ENCODE measurements around the gene TRIM59. TPM values are rescaled to one million over a fixed set of nuclear protein-coding genes. Genes with fewer than 3 reads are reported as not detected.

The TRIM59 gene
- total RNA-seq, 4 donors from 2014 or later, result 0.13 to 0.55 (median 0.46) TPM

- Histone ChIP-seq H3K27me3 (no peaks in the 10 kb centered on the region), H3K36me3 (no peaks in the 10 kb centered on the region), H3K4me3 (no peak overlapping the region), H3K9me3 (no peaks in the 10 kb centered on the region), H3K4me1 (no peaks in the 10 kb centered on the region), H3K27ac (no peak overlapping the region)
- DNase-seq (no peak), ATAC-seq (no peak)
- intact Hi-C loops (cut with DNase I; ENCODE audit: low total_unique reads), result no loop called here
- TF ChIP-seq CTCF (IDR thresholded peaks at IDR 0.05 in 4 of 5, conservative IDR thresholded peaks at IDR 0.05 in 1 of 5) (no peak), POLR2A (IDR thresholded peaks at IDR 0.05) (no peak)
- in situ Hi-C loops (cut with MboI; ENCODE audit: low sequenced_read_pairs in 4 of 4), result no loop called here
Observed at GRCh38 chr3:160482796-160483195, 33.2 kb upstream of the TRIM59 start.

DNA sequence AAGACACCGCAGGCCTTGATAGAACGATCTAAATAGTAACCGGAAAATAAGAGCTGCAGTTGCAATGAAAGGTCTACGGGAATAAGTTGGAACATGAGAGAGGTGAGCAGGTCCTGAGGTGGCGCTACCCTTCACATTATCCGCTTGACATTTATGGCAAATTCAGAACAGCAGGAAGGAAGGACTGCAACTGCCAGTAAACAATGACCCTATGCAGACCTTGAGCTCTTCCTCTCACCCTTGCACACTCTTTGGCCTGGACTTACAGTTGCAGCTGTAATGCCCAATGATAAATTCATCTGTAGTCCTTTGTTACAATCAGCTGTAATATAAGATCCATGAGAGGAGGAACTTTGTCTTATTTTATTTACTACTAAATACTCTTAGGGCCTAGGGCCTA lies 32.3 kb upstream of the TRIM59 start:
- H3K4me3 ChIP-seq, result no peak overlapping the region
- H3K27ac ChIP-seq, result no peak overlapping the region
- no peaks in the 10 kb centered on the region for H3K9me3 ChIP-seq
- no peaks in the 10 kb centered on the region for H3K4me1 ChIP-seq
- H3K27me3 ChIP-seq, result no peaks in the 10 kb centered on the region
- ATAC-seq, result no peak
- intact Hi-C loops (cut with DNase I; ENCODE audit: low total_unique reads) (no loop called here), in situ Hi-C loops (cut with MboI; ENCODE audit: low sequenced_read_pairs in 4 of 4) (no loop called here)
- H3K36me3 ChIP-seq, result no peaks in the 10 kb centered on the region
- no peak for TF ChIP-seq CTCF (IDR thresholded peaks at IDR 0.05 in 4 of 5, conservative IDR thresholded peaks at IDR 0.05 in 1 of 5)
- TF ChIP-seq POLR2A (IDR thresholded peaks at IDR 0.05), result no peak
- DNase-seq, result no peak

- no peaks in the 10 kb centered on the region for H3K27me3 ChIP-seq
- in situ Hi-C loops (cut with MboI; ENCODE audit: low sequenced_read_pairs in 4 of 4), result no loop called here
- no peaks in the 10 kb centered on the region for H3K36me3 ChIP-seq
- H3K27ac ChIP-seq, result no peak overlapping the region
- no peak overlapping the region for H3K4me3 ChIP-seq
- H3K9me3 ChIP-seq, result no peaks in the 10 kb centered on the region
- intact Hi-C loops (cut with DNase I; ENCODE audit: low total_unique reads), result no loop called here
- no peak for DNase-seq
- TF ChIP-seq CTCF (IDR thresholded peaks at IDR 0.05 in 4 of 5, conservative IDR thresholded peaks at IDR 0.05 in 1 of 5) (no peak), POLR2A (IDR thresholded peaks at IDR 0.05) (no peak)
- no peak for ATAC-seq
- no peaks in the 10 kb centered on the region for H3K4me1 ChIP-seq
Observed at GRCh38 chr3:160480931-160481330, 31.3 kb upstream of the TRIM59 start.

GRCh38 chr3:160479376-160479775 lies 29.8 kb upstream of the TRIM59 start:
- H3K4me3 ChIP-seq, result no peak overlapping the region
- no peak for DNase-seq
- H3K27ac ChIP-seq, result no peak overlapping the region
- H3K9me3 ChIP-seq, result no peaks in the 10 kb centered on the region
- intact Hi-C loops (cut with DNase I; ENCODE audit: low total_unique reads) (no loop called here), in situ Hi-C loops (cut with MboI; ENCODE audit: low sequenced_read_pairs in 4 of 4) (no loop called here)
- no peaks in the 10 kb centered on the region for H3K4me1 ChIP-seq
- H3K36me3 ChIP-seq, result no peaks in the 10 kb centered on the region
- no peaks in the 10 kb centered on the region for H3K27me3 ChIP-seq
- ATAC-seq, result no peak
- TF ChIP-seq POLR2A (IDR thresholded peaks at IDR 0.05) (no peak), CTCF (IDR thresholded peaks at IDR 0.05 in 4 of 5, conservative IDR thresholded peaks at IDR 0.05 in 1 of 5) (no peak)

GRCh38 chr3:160478338-160478737 lies 28.8 kb upstream of the TRIM59 start:
- no peaks in the 10 kb centered on the region for H3K27me3 ChIP-seq
- H3K4me1 ChIP-seq, result no peaks in the 10 kb centered on the region
- TF ChIP-seq POLR2A (IDR thresholded peaks at IDR 0.05), result no peak
- TF ChIP-seq CTCF (IDR thresholded peaks at IDR 0.05 in 4 of 5, conservative IDR thresholded peaks at IDR 0.05 in 1 of 5), result no peak
- in situ Hi-C loops (cut with MboI; ENCODE audit: low sequenced_read_pairs in 4 of 4) (no loop called here), intact Hi-C loops (cut with DNase I; ENCODE audit: low total_unique reads) (no loop called here)
- no peaks in the 10 kb centered on the region for H3K9me3 ChIP-seq
- no peak overlapping the region for H3K4me3 ChIP-seq
- no peak overlapping the region for H3K27ac ChIP-seq
- DNase-seq (no peak), ATAC-seq (no peak)
- no peaks in the 10 kb centered on the region for H3K36me3 ChIP-seq

All from gastrocnemius medialis (tissue), 4 donors.